A172 (cell line): ENCODE data around the gene MFGE8. TPM values are rescaled to one million over a fixed set of nuclear protein-coding genes. Genes with fewer than 3 reads are reported as not detected.

ENCODE experiments used
- DNase-seq: peaks from one replicate; pipeline ENCODE4 v3.0.0-alpha.2; 2015; ENCODE audit warnings: low spot score
- total RNA-seq: library from RNA; depleted of rRNA; stranded (reverse); fragments of >200 nt; shearing (Covaris generic); gene quantifications from 2 replicates; pipeline ENCODE4 v1.2.3, GENCODE V29; 2014; rRNA removed

The MFGE8 gene
- total RNA-seq, 1 experiment from 2014 or later, result 144 TPM

GRCh38 chr15:88872706-88873105, 40.5 kb downstream of the MFGE8 start:
- no peak for DNase-seq

GRCh38 chr15:88872106-88872505, 41.1 kb downstream of the MFGE8 start:
- no peak for DNase-seq

GRCh38 chr15:88871313-88871712, 41.9 kb downstream of the MFGE8 start:
- DNase-seq, result no peak

- DNase-seq, result no peak
Measured at GRCh38 chr15:88866295-88866881, 46.8 kb downstream of the MFGE8 start.

GRCh38 chr15:88865498-88866099, 47.6 kb downstream of the MFGE8 start:
- DNase-seq, result no peak

GRCh38 chr15:88864861-88865497, 48.2 kb downstream of the MFGE8 start:
- DNase-seq, result no peak

- no peak for DNase-seq
Measured at GRCh38 chr15:88863412-88863811, 49.8 kb downstream of the MFGE8 start.

GRCh38 chr15:88860212-88860611, 53.0 kb downstream of the MFGE8 start:
- DNase-seq, result no peak

GRCh38 chr15:88859550-88859949, 53.6 kb downstream of the MFGE8 start:
- DNase-seq, result no peak

GRCh38 chr15:88858934-88859333, 54.2 kb downstream of the MFGE8 start:
- DNase-seq, result no peak

- DNase-seq, result no peak
Measured at GRCh38 chr15:88852476-88852875, 60.7 kb downstream of the MFGE8 start.

- no peak for DNase-seq
Measured at GRCh38 chr15:88849376-88850072, 63.7 kb downstream of the MFGE8 start.

Other genes starting within 250 kb of the MFGE8 start
- gene ACAN, start 109.9 kb downstream of the MFGE8 start, total RNA-seq, result not detected in 2 replicates
- 1.2 and 2.3 TPM in 2 replicates for gene HAPLN3, start 17.8 kb downstream of the MFGE8 start, total RNA-seq
- gene ABHD2, start 175.1 kb upstream of the MFGE8 start, total RNA-seq, result 25.7 and 36.6 TPM in 2 replicates